ENCODE results near the gene ZNF573. TPM values are rescaled to one million over a fixed set of nuclear protein-coding genes. Genes with fewer than 3 reads are reported as not detected.

ZNF573 gene
- total RNA-seq, 4 donors from 2014 or later = 2.0 to 8.4 (median 5.1) TPM

DNA sequence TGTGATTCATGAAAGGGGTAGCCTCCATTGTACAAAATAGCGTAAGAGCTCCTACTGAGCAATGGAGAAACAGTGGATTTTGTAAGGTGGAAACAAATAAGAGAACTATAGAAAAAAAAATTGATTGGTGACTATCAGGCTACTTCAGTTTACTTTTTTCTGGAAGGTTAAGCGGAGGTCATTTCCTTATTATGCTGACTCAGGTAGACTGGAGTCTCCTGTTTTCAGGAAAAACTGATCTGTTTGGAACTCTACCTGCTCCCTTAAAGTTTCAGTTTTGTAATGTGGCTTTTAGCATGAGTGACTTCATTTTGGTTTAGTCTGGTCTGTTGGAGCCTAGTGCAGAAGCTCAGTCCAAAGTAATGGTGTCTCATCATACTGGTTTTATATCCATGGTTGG lies 63.2 kb downstream of the ZNF573 start:
- Histone ChIP-seq H3K27me3 (no peaks in the 10 kb centered on the region), H3K4me1 (peaks cover 9 to 18% (median 11%) of the 10 kb centered on the region in 3 donors), H3K27ac (no peak overlapping the region), H3K4me3 (no peak overlapping the region), H3K9me3 (peaks cover 0 to 6% (median 5%) of the 10 kb centered on the region in 3 donors), H3K36me3 (peaks cover 0 to 22% (median 0%) of the 10 kb centered on the region in 3 donors)
- intact Hi-C loops (cut with DNase I) = no loop called here
- TF ChIP-seq POLR2A (IDR thresholded peaks at IDR 0.05) = no peak
- TF ChIP-seq, protein P1, sequence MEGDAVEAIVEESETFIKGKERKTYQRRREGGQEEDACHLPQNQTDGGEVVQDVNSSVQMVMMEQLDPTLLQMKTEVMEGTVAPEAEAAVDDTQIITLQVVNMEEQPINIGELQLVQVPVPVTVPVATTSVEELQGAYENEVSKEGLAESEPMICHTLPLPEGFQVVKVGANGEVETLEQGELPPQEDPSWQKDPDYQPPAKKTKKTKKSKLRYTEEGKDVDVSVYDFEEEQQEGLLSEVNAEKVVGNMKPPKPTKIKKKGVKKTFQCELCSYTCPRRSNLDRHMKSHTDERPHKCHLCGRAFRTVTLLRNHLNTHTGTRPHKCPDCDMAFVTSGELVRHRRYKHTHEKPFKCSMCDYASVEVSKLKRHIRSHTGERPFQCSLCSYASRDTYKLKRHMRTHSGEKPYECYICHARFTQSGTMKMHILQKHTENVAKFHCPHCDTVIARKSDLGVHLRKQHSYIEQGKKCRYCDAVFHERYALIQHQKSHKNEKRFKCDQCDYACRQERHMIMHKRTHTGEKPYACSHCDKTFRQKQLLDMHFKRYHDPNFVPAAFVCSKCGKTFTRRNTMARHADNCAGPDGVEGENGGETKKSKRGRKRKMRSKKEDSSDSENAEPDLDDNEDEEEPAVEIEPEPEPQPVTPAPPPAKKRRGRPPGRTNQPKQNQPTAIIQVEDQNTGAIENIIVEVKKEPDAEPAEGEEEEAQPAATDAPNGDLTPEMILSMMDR (IDR thresholded peaks at IDR 0.05) = no peak
- DNase-seq = no peak
- WGBS, 2 donors = 91% methylated on average over 2 of the region's 2 CpGs

GRCh38 chr19:37706052-37706605 lies 73.3 kb downstream of the ZNF573 start:
- DNase-seq = no peak
- H3K27me3 ChIP-seq = no peaks in the 10 kb centered on the region
- H3K4me1 ChIP-seq = no peaks in the 10 kb centered on the region
- H3K27ac ChIP-seq = no peak overlapping the region
- peaks cover 7 to 98% (median 13%) of the 10 kb centered on the region in 3 donors for H3K36me3 ChIP-seq
- H3K9me3 ChIP-seq = peaks cover 0 to 61% (median 3%) of the 10 kb centered on the region in 3 donors
- intact Hi-C loops (cut with DNase I) = no loop called here
- no peak overlapping the region for H3K4me3 ChIP-seq
- TF ChIP-seq, protein P1 (IDR thresholded peaks at IDR 0.05) = no peak
- no peak for TF ChIP-seq POLR2A (IDR thresholded peaks at IDR 0.05)
- 89 to 98% methylated on average over 7 of the region's 7 CpGs for WGBS, 2 donors

GRCh38 chr19:37699057-37699456 lies 80.3 kb downstream of the ZNF573 start:
- Histone ChIP-seq H3K9me3 (peaks cover 0 to 77% (median 22%) of the 10 kb centered on the region in 3 donors), H3K4me1 (no peaks in the 10 kb centered on the region), H3K4me3 (no peak overlapping the region), H3K36me3 (peaks cover 3 to 73% (median 5%) of the 10 kb centered on the region in 3 donors), H3K27me3 (no peaks in the 10 kb centered on the region), H3K27ac (no peak overlapping the region)
- TF ChIP-seq, protein P1 (IDR thresholded peaks at IDR 0.05) = no peak
- TF ChIP-seq POLR2A (IDR thresholded peaks at IDR 0.05) = no peak
- intact Hi-C loops (cut with DNase I) = no loop called here
- WGBS, 2 donors = 93 to 94% methylated on average over 5 of the region's 5 CpGs
- no peak for DNase-seq

DNA sequence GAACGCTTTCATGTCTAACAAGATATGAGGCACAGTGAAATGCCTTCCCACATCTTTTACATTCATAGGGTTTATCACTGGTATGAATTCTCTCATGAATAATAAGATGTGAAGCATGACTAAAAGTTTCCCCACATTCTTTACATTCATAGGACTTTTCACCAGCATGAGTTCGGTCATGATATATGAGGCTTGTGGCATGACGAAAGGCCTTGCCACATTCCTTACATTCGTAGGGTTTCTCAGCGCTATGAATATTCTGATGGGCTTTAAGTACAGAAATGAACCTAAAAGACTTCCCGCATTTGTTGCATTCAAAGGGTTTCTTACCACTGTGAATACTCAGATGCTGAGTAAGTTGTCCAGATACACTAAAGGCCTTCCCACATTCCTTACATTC lies 81.2 kb downstream of the ZNF573 start:
- no peaks in the 10 kb centered on the region for H3K27me3 ChIP-seq
- H3K4me3 ChIP-seq = no peak overlapping the region
- no peaks in the 10 kb centered on the region for H3K4me1 ChIP-seq
- WGBS, 2 donors = 96 to 99% methylated on average over 6 of the region's 6 CpGs
- no peak for DNase-seq
- no peak overlapping the region for H3K27ac ChIP-seq
- H3K36me3 ChIP-seq = peaks cover 3 to 64% (median 5%) of the 10 kb centered on the region in 3 donors
- intact Hi-C loops (cut with DNase I) = no loop called here
- peaks cover 0 to 79% (median 22%) of the 10 kb centered on the region in 3 donors for H3K9me3 ChIP-seq
- TF ChIP-seq POLR2A (IDR thresholded peaks at IDR 0.05) = no peak
- TF ChIP-seq, protein P1 (IDR thresholded peaks at IDR 0.05) = no peak

DNA sequence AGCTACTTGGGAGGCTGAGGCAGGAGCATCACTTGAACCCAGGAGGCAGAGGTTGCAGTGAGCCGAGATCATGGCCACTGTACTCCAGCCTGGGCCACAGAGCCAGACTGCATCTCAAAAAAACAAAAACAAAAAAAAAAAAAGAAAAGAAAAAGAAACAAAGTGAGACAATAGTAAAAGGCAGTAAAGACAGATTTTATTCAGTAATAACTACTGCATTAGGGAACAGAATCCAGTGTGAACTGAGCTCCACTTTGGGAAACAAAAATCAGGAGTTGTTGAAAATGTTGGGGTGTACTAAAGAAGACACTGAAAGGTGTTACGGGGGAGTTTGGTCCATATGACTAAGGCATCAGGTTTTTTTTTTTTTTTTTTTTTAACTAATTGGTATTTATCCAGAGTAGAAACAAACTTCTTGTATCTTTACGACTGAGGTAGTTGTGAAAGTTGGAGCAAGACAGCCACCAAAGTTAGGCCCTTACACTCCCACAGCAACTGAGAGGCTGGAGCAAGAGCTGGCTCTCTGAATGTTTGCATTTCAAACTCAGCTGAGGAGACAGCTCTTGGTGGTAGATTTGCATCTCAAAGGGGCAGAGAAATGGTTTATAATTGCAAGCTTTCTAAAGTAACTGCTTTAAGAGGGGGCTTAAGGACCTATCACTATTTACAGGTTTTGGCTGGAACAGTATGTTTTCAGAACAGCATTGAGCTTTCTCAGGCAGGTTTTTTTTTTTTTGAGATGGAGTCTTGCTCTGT lies 84.1 kb downstream of the ZNF573 start:
- H3K27ac ChIP-seq = no peak overlapping the region
- 69 to 75% methylated on average over 3 of the region's 3 CpGs for WGBS, 2 donors
- intact Hi-C loops (cut with DNase I) = no loop called here
- peaks cover 0 to 21% (median 0%) of the 10 kb centered on the region in 3 donors for H3K4me1 ChIP-seq
- peaks cover 0 to 69% (median 22%) of the 10 kb centered on the region in 3 donors for H3K9me3 ChIP-seq
- no peak overlapping the region for H3K4me3 ChIP-seq
- H3K27me3 ChIP-seq = no peaks in the 10 kb centered on the region
- H3K36me3 ChIP-seq = peaks cover 3 to 35% (median 5%) of the 10 kb centered on the region in 3 donors
- TF ChIP-seq, protein P1 (IDR thresholded peaks at IDR 0.05) = no peak
- TF ChIP-seq POLR2A (IDR thresholded peaks at IDR 0.05) = no peak
- DNase-seq = no peak

Measured in esophagus squamous epithelium (tissue), 5 donors.